ENCODE results near the gene ACP6.

DNA sequence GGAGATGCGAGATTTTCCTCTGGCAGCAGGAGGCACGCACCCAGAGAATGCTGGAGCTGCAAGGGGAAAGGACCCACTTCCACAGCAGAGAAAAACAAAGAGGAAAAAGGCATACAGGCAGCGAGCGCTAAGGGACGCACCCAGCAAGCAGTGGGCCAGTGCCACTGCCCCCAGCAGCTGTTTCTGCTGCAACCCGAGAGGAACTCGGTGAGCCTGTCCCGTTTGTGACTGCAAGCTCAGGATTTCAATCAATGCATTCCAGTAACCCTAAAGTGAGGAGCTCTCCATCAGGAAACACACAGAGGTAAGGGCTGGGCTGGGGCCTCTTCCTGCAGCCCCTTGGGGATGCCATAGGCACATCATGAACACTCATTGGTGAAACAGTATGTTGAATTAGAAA lies 58.7 kb downstream of the ACP6 start:
- TF ChIP-seq POLR2AphosphoS5 (IDR thresholded peaks at IDR 0.05; ENCODE audit: low read depth, low read length) (no peak), SIN3A (IDR thresholded peaks at IDR 0.05; ENCODE audit: borderline replicate concordance, insufficient read depth, low read depth, low read length) (no peak), TCF7L2 (IDR thresholded peaks at IDR 0.05; ENCODE audit: low read depth, low read length) (no peak)
- TF ChIP-seq, protein P1, sequence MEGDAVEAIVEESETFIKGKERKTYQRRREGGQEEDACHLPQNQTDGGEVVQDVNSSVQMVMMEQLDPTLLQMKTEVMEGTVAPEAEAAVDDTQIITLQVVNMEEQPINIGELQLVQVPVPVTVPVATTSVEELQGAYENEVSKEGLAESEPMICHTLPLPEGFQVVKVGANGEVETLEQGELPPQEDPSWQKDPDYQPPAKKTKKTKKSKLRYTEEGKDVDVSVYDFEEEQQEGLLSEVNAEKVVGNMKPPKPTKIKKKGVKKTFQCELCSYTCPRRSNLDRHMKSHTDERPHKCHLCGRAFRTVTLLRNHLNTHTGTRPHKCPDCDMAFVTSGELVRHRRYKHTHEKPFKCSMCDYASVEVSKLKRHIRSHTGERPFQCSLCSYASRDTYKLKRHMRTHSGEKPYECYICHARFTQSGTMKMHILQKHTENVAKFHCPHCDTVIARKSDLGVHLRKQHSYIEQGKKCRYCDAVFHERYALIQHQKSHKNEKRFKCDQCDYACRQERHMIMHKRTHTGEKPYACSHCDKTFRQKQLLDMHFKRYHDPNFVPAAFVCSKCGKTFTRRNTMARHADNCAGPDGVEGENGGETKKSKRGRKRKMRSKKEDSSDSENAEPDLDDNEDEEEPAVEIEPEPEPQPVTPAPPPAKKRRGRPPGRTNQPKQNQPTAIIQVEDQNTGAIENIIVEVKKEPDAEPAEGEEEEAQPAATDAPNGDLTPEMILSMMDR (IDR thresholded peaks at IDR 0.05) = no peak
- TF ChIP-seq, protein P2, sequence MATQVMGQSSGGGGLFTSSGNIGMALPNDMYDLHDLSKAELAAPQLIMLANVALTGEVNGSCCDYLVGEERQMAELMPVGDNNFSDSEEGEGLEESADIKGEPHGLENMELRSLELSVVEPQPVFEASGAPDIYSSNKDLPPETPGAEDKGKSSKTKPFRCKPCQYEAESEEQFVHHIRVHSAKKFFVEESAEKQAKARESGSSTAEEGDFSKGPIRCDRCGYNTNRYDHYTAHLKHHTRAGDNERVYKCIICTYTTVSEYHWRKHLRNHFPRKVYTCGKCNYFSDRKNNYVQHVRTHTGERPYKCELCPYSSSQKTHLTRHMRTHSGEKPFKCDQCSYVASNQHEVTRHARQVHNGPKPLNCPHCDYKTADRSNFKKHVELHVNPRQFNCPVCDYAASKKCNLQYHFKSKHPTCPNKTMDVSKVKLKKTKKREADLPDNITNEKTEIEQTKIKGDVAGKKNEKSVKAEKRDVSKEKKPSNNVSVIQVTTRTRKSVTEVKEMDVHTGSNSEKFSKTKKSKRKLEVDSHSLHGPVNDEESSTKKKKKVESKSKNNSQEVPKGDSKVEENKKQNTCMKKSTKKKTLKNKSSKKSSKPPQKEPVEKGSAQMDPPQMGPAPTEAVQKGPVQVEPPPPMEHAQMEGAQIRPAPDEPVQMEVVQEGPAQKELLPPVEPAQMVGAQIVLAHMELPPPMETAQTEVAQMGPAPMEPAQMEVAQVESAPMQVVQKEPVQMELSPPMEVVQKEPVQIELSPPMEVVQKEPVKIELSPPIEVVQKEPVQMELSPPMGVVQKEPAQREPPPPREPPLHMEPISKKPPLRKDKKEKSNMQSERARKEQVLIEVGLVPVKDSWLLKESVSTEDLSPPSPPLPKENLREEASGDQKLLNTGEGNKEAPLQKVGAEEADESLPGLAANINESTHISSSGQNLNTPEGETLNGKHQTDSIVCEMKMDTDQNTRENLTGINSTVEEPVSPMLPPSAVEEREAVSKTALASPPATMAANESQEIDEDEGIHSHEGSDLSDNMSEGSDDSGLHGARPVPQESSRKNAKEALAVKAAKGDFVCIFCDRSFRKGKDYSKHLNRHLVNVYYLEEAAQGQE (IDR thresholded peaks at IDR 0.05; ENCODE audit: insufficient read depth in 1 of 2, low read depth in 2 of 2, low read length in 1 of 2) = no peak

Measured in Panc1 (cell line).